Duodenal mucosa (tissue), 2 donors: ENCODE results near the gene OR11A1.

Source experiments
- H3K27ac ChIP-seq: one replicate; pipeline ENCODE4 v1.7.0; 2013; ENCODE audit warnings: low read depth, low read length
- H3K27me3 ChIP-seq, 2 donors: one replicate each; pipeline ENCODE4 v1.7.0; 2013; ENCODE audit warnings: low read length in 2 of 2, control low read depth in 1 of 2; ENCODE audit not compliant: insufficient read depth in 2 of 2, control insufficient read depth in 1 of 2
- H3K36me3 ChIP-seq, 2 donors: one replicate each; pipeline ENCODE4 v1.7.0; 2013; ENCODE audit warnings: low read length in 2 of 2, control low read depth in 1 of 2; ENCODE audit not compliant: insufficient read depth in 2 of 2, control insufficient read depth in 1 of 2
- H3K4me1 ChIP-seq, 2 donors: one replicate each; pipeline ENCODE4 v1.7.0; 2013; ENCODE audit warnings: low read length in 2 of 2, control low read depth in 1 of 2; ENCODE audit not compliant: insufficient read depth in 2 of 2, control insufficient read depth in 1 of 2
- H3K4me3 ChIP-seq, 2 donors: one replicate each; pipeline ENCODE4 v1.7.0; 2013; ENCODE audit warnings: low read length in 2 of 2, low read depth in 1 of 2
- H3K9ac ChIP-seq, 2 donors: one replicate each; pipeline ENCODE4 v1.7.0; 2013; ENCODE audit warnings: low read length in 2 of 2, low read depth in 1 of 2
- H3K9me3 ChIP-seq, 2 donors: one replicate each; pipeline ENCODE4 v1.7.0; 2013; ENCODE audit warnings: low read length in 2 of 2, control low read depth in 1 of 2; ENCODE audit not compliant: control insufficient read depth in 1 of 2

OR11A1 gene, protein sequence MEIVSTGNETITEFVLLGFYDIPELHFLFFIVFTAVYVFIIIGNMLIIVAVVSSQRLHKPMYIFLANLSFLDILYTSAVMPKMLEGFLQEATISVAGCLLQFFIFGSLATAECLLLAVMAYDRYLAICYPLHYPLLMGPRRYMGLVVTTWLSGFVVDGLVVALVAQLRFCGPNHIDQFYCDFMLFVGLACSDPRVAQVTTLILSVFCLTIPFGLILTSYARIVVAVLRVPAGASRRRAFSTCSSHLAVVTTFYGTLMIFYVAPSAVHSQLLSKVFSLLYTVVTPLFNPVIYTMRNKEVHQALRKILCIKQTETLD

DNA sequence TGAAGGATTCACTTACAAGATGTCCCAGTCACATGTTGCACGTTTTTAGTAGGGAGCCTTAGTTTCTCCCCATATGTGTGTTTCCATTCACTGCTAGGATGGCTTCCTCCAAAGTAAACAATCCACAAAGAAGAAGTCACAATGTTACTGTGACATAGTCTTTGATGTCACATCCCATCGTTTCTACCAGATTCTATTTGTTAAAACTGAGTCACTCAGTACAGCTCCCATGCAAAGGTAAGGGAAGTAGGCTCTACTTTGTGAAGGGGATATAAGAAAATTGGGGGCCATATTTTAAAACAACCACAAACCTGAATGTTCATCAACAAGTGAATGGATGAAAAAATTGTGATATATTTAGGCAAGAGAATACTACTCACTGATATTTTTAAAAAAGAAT is at the start of gene OR11A1, which contains the start of gene OR2H1:
Gene OR11A1, minus strand, starts transcription at position 101 of the 400 bp plus-strand sequence. CDS start 29,430 bp downstream, outside the sequence.
Gene OR2H1, plus strand, starts transcription at position 185 of the 400 bp plus-strand sequence. CDS start 4,615 bp downstream, outside the sequence.
- Histone ChIP-seq H3K36me3 (no peaks in the 10 kb centered on the region), H3K4me3 (no peak within 1 kb of the TSS), H3K27me3 (no peaks in the 10 kb centered on the region), H3K27ac (no peak within 1 kb of the TSS), H3K4me1 (no peaks in the 10 kb centered on the region), H3K9me3 (no peaks in the 10 kb centered on the region), H3K9ac (no peak within 1 kb of the TSS)

- Histone ChIP-seq H3K36me3 (no peaks in the 10 kb centered on the region), H3K27me3 (no peaks in the 10 kb centered on the region), H3K4me1 (no peaks in the 10 kb centered on the region), H3K4me3 (no peak overlapping the region), H3K9ac (no peak overlapping the region), H3K9me3 (no peaks in the 10 kb centered on the region), H3K27ac (no peak overlapping the region)
Observed at GRCh38 chr6:29506446-29507067, 49.7 kb upstream of the OR11A1 start.

- no peaks in the 10 kb centered on the region for H3K9me3 ChIP-seq
- H3K9ac ChIP-seq, result no peak overlapping the region
- no peaks in the 10 kb centered on the region for H3K36me3 ChIP-seq
- no peak overlapping the region for H3K27ac ChIP-seq
- no peaks in the 10 kb centered on the region for H3K4me1 ChIP-seq
- no peak overlapping the region for H3K4me3 ChIP-seq
- H3K27me3 ChIP-seq, result no peaks in the 10 kb centered on the region
Observed at GRCh38 chr6:29505808-29506207, 48.9 kb upstream of the OR11A1 start.

GRCh38 chr6:29504961-29505360 is 48.1 kb upstream of the OR11A1 start:
- no peak overlapping the region for H3K27ac ChIP-seq
- H3K36me3 ChIP-seq, result no peaks in the 10 kb centered on the region
- no peak overlapping the region for H3K4me3 ChIP-seq
- H3K27me3 ChIP-seq, result no peaks in the 10 kb centered on the region
- H3K9me3 ChIP-seq, result no peaks in the 10 kb centered on the region
- no peak overlapping the region for H3K9ac ChIP-seq
- H3K4me1 ChIP-seq, result no peaks in the 10 kb centered on the region

- Histone ChIP-seq H3K4me1 (no peaks in the 10 kb centered on the region), H3K27ac (no peak overlapping the region), H3K36me3 (no peaks in the 10 kb centered on the region), H3K27me3 (no peaks in the 10 kb centered on the region), H3K9ac (no peak overlapping the region), H3K4me3 (no peak overlapping the region), H3K9me3 (no peaks in the 10 kb centered on the region)
Observed at GRCh38 chr6:29502597-29502996, 45.7 kb upstream of the OR11A1 start.

DNA sequence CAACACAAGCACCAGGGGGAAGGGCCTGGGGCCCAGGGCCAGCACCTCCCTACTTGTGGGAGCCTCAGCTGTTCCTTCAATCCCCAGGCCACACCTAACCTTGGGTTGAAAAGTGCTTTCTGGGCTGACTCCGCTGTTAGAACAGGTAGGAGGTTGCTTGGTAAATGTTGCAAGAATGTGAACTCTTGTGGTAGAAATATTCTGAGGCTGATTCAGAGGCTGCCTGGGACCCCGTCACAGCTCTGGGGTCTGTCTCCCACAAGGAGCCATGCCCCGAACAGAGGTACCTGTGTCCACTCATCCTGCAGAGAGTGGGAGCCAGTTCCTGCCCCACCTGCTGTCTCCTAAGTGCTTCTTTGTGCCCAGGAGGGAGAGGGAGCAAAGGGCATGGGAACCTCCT is 45.3 kb upstream of the OR11A1 start:
- H3K9me3 ChIP-seq, result no peaks in the 10 kb centered on the region
- no peaks in the 10 kb centered on the region for H3K36me3 ChIP-seq
- H3K9ac ChIP-seq, result no peak overlapping the region
- no peaks in the 10 kb centered on the region for H3K27me3 ChIP-seq
- no peak overlapping the region for H3K4me3 ChIP-seq
- H3K27ac ChIP-seq, result no peak overlapping the region
- no peaks in the 10 kb centered on the region for H3K4me1 ChIP-seq

- Histone ChIP-seq H3K27me3 (no peaks in the 10 kb centered on the region), H3K9ac (no peak overlapping the region), H3K27ac (no peak overlapping the region), H3K36me3 (no peaks in the 10 kb centered on the region), H3K4me1 (no peaks in the 10 kb centered on the region), H3K9me3 (no peaks in the 10 kb centered on the region), H3K4me3 (no peak overlapping the region)
Observed at GRCh38 chr6:29501106-29501505, 44.2 kb upstream of the OR11A1 start.

DNA sequence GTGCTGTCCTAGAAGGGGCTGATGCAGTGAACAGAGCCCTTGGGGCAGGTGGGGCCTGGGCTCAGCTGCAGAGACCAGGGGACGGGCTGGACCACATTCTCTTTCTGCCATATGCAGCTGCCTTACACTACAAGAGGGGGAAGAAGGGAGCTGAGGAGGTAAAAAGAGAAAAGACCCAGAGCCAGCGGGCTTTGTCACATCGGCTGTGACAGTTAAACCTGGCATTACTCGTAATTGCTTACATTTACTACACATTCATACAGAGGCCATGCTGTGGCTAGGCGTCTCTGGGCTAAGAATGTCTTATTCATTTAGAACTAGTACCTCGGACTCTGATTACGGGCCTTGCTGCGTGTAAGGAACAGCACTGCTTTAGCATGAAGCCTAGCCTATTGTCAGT is 43.7 kb upstream of the OR11A1 start:
- Histone ChIP-seq H3K27me3 (no peaks in the 10 kb centered on the region), H3K4me3 (no peak overlapping the region), H3K9me3 (no peaks in the 10 kb centered on the region), H3K36me3 (no peaks in the 10 kb centered on the region), H3K9ac (no peak overlapping the region), H3K27ac (no peak overlapping the region), H3K4me1 (no peaks in the 10 kb centered on the region)

DNA sequence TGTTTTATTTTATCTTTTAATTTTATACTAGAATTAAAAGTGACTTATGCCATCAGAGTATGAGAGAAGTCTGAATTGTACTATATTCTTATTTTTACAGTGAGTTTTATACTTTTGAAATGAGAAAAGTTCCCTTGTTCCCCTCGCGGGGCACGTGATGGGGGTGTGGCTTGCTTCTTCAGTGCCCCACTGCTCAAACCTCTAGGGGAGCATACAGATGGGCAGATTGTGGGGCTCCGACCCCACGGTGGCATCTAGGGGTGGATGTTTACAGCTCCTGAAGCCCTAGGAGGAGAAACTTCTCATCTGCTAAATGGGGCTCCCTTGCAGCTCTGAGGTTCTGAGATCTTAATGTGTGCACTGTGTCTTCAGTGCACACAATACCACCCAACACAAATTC is 42.8 kb upstream of the OR11A1 start:
- H3K27me3 ChIP-seq, result no peaks in the 10 kb centered on the region

DNA sequence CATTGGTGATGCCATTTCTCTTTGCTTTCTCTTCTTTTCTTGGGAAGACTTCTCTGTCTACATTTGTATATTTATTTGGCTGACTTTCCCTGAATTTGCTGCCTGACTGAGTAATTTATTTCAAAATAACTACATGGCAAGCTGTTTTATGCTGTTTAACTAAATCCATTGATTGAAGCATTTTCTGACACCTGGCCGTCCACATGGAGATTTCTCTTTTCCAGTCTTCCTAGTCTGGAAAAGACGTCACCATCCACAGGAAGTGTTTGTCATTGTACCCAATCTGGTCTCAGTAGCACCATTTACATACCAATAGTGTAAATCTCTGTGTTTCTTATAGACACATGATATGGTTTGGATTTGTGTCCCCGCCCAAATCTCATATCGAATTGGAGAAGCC is 40.1 kb upstream of the OR11A1 start:
- Histone ChIP-seq H3K27ac (no peak overlapping the region), H3K27me3 (no peaks in the 10 kb centered on the region), H3K4me1 (no peaks in the 10 kb centered on the region), H3K36me3 (no peaks in the 10 kb centered on the region), H3K9me3 (no peaks in the 10 kb centered on the region), H3K4me3 (no peak overlapping the region), H3K9ac (no peak overlapping the region)

More for the DNA sequence above, 42.8 kb upstream of the OR11A1 start:
- Histone ChIP-seq H3K4me3 (no peak overlapping the region), H3K9me3 (no peaks in the 10 kb centered on the region), H3K27ac (no peak overlapping the region), H3K9ac (no peak overlapping the region), H3K36me3 (no peaks in the 10 kb centered on the region), H3K4me1 (no peaks in the 10 kb centered on the region)
